Measurements from ENCODE around the gene FKRP.

Gene FKRP

DNA sequence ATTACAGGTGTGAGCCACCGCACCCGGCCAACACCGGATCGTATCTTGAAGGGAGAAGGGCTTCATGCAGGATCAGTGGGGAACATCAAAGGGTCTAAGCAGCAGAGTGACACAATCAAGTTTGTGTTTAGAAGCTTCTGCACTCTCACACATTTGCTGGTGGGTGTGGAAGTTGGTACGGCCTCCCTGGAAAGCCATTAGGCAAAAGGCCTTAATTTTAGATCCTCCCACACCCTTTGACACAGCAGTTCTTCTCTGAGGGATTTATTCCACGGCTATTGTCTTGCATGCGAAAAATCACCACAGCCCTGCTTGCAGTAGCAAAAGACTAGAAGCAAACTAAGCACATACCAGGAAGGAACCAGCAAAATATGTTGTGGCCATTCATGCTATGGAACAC is 60.8 kb downstream of the FKRP start:
- Histone ChIP-seq H3K9me3 (ENCODE audit: severe bottlenecking) (no peaks in the 10 kb centered on the region), H3K27me3 (ENCODE audit: insufficient read depth, low read depth, severe bottlenecking) (no peaks in the 10 kb centered on the region), H3K4me3 (ENCODE audit: low read depth, low read length) (no peak overlapping the region), H3K27ac (no peak overlapping the region), H3K36me3 (no peaks in the 10 kb centered on the region)
- DNase-seq, result no peak
- TF ChIP-seq, protein P1, sequence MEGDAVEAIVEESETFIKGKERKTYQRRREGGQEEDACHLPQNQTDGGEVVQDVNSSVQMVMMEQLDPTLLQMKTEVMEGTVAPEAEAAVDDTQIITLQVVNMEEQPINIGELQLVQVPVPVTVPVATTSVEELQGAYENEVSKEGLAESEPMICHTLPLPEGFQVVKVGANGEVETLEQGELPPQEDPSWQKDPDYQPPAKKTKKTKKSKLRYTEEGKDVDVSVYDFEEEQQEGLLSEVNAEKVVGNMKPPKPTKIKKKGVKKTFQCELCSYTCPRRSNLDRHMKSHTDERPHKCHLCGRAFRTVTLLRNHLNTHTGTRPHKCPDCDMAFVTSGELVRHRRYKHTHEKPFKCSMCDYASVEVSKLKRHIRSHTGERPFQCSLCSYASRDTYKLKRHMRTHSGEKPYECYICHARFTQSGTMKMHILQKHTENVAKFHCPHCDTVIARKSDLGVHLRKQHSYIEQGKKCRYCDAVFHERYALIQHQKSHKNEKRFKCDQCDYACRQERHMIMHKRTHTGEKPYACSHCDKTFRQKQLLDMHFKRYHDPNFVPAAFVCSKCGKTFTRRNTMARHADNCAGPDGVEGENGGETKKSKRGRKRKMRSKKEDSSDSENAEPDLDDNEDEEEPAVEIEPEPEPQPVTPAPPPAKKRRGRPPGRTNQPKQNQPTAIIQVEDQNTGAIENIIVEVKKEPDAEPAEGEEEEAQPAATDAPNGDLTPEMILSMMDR (IDR thresholded peaks at IDR 0.05; ENCODE audit: low read depth, low read length), result no peak

Measured in WERI-Rb-1 (cell line).